Measurements from ENCODE around the gene TRPC1.

Gene TRPC1

DNA sequence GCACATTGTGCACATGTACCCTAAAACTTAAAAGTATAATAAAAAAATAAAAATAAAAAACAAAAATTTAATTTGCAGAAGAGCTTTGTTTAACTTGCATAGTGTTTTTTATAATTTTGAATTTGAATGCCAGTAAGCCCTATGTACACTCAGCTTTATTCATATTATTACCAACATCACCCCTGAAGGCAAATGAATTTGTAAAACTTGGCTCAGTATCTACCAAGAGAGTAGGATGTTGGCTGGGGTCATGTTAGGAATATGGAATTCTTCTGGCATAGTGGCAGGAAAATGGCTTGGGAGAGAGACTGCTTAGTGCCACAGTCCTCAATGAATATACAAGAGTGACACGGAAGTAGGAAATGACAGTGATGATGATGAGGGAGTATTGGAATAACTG is 30.7 kb downstream of the TRPC1 start:
- DNase-seq = no peak

DNA sequence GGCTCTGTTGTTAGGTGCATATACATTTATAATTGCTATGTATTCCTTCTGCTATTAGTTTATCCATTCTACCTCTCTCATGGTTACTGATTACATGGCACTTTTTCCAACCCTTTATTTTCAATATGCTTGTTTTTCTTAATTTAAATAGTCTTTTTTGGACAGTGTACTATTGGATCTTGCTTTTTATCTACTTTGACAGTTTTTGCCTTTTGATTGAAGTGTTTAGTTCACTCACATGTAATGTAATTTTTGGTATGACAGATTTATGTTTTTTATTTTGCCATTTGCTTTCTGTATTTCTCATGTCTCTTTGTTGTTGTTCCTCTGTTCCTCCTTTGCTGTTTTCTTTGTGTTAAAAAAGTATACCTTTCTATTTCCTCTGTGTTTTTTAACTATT is 44.5 kb downstream of the TRPC1 start:
- DNase-seq = no peak

DNA sequence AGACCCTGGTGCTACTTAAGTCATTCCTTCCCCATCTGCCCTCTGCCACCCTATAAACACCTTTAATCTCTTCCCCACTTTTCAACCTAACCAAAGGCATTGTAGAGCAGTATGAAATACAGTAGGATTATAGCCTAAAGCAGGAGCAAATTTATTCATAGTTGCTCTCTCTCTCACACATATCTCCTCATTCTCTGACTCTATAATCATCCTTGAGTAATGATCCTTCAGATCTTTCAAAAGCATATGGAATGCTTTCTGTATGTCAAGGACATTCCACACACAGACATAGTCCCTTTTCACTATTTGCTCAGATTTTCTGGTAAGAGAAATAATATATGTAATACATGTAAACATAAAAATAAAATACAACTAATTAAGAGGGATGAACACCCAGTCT is 54.1 kb downstream of the TRPC1 start:
- no peak for DNase-seq

DNA sequence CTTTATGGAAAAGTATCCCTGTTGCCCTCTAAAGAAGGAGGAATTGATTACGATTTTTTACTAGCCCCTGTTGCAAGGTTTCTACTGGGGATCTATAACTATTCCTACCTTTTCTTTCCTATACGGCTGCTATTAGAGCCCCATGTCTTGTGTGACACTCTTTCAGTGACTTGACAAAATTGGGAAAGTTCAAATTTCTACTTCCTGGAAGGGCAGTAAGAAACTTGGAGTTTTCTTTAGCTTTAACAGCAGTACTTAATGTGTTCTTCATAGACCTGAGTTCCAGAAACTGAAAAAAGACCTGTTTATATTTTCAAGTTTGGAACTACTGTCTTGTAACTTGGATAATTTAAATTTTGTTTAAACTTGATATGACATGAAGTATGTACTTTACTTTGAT is 54.7 kb downstream of the TRPC1 start:
- no peak for DNase-seq

DNA sequence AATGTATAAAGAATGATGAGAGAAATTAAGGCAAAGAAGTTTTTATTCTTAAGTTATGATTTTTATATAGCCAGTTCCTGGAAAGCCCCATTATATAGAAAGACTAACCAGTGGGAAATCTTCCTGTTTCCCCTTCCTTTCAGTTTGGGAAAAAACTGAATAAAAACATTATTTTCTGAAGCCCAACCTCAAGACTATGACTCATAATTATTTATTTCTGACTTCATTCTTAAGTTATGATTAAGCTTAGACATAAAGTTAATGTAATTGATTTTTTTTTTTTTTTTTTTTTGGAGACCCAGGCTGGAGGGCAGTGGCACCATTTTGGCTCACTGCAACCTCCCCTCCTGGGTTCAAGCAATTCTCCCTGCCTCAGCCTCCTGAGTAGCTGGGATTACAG is 55.8 kb downstream of the TRPC1 start:
- DNase-seq = no peak

DNA sequence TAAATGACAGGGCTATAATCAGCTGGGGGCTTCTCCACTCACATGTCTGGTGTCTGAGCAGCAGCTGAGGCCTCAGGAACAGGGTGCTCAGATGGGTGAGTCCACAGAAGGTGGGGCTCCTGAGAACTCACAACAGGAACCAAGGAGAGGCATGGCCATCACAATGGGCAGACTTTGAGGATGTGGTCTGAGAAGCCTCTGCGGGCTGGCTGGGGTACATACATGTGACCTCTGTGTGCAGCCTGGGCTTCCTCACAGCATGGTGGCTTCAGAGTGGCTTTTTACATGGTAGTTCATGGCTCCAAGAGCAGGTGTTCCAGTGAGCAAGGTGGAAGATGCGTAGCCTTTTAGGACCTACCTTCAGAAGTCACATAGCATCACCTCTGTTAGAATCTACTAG is 58.8 kb downstream of the TRPC1 start:
- no peak for DNase-seq

DNA sequence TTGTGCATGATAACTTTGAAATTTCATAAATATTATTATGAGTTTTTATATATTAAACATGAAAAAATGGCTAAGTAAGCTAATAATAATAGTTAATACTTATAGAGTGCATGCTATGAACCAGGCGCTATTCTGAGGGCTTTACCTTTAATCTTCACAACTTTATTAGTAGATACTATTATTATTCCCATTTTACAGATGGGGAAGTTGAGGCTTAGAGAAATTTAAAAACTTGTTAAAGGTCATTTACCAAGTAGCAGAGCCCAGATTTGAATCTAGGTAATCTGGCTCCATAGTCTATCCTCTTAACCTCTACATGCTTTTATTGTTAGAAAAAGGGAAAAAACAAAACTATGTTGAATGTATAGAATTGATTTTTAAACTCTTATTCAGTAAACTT is 60.4 kb downstream of the TRPC1 start:
- no peak for DNase-seq

DNA sequence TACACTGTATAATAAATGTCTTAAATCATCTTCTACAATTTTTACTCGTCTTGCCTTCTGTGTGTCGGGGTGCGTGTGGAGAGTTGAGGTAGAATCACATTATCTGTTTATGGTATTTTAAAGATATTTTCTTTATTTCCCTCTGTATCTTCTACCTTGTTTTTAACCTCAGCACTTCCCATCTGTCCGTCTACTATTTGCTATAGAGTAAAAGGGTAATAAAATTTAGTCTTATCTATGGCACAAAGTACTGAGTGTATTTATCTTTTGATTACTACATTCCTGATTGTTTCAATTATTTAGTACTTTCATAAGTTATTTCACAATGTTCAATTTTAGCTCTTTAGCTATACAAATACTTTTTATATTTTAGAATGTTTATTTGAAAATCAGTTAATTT is 62.2 kb downstream of the TRPC1 start:
- no peak for DNase-seq

DNA sequence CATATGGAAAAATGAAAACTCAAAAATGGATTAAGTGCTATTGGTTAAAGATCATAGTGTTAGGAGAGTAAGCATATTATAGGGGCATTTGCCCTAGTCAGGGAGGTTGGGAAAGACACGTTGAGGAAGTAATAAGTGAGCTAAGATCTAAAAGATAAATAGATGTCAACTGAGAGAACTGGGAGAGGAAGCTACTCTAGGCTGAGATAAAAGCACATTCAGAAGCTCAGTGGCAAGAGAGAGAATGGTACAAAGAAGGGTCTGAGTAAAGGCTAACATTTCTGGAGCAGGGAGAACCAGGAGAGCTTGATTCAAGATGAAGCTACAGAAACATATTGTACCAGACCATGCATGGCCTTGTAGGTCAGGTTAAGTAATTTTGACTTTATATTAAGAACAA is 63.9 kb downstream of the TRPC1 start:
- no peak for DNase-seq

DNA sequence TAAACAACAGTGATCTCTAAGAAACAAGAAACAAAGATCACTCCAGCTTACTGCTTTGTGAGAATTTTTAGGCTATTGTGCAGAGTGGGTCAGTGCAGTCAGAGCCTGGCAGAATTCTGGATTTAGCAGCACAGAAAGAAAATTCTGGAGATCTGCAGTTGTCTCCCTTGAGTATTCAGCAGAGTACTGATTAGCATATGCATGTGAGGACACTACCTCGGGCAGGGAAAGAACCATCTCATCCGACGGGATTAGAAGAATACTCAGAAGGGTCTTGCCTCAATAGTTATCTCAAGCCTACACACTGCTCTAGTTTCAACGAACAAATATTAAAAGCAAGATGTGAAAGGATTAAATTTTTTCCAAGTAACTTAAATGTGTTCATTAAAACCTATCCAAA is 70.7 kb downstream of the TRPC1 start:
- no peak for DNase-seq

DNA sequence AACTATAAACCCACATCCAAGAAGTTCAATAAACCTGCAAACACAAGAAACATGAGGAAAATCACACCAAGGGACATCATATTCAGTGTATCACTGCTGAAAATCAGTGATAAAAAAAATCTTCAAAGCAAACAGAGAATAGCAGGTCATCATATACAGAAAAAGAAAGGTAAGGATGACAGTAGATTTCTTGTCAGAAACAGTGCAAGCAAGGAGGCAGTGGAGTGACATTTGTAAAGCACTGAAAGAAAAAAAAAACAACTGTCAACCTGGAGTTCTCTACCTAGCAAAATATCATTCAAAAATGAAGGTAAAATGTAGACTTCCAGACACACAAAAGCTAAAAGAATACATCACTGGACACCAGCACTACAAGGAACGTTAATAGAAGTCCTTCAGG is 71.5 kb downstream of the TRPC1 start:
- no peak for DNase-seq

DNA sequence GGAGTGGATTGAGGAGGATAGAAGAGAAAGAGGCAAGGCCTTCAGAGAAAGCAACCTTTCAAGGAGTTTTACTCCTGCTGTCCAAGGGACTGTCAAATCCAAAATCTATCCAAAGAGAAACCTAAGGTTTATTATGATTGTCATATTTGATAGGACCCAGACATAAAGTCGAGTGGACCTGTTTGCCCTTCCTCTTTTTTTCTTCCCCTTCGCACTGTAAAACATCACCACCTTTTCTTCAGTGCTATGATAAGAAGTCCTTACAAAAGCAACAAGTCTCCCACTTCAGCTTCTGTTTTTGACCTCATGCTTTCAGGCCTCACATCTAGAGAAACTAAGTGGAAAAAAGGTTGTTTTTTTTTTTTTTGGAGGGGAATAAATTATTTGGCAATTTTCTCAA is 73.0 kb downstream of the TRPC1 start:
- DNase-seq = no peak

DNA sequence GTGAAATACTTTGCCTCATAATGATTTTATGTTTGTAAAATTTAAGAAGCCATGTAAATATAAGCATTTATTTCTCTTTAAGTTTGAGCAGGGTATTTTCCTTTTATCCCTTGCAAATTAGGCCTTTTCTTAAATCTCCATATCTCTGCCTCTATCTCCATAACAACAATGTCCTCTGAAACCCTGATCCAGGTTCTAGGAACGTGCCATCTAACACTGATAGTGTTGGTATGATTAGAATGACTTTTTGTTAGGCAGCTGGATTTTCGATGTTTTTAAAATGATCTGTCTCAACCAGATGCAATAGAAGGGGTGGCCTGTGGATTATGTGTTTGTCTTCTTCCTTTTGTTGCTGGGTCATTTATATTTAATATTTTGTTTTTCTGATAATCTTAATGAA is 77.9 kb downstream of the TRPC1 start:
- DNase-seq = no peak

DNA sequence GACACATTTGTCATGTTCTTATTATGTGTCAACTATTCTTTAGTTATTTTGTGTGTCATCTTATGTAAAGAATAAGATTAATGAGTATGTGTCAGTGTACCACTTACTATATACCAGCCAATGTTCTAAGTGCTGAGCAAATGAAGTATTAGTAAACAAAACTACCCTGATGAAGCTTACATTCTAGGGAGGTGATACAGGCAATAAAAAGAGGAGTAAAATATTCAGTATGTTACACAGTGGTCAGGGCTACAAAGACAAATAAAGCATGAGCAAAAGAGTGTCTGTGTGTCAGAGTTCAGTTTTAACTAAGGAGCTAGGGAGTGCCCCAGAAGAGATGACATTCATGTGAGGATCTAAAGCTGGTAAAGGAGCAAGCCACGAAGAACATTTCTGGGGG is 79.1 kb downstream of the TRPC1 start:
- DNase-seq = no peak

DNA sequence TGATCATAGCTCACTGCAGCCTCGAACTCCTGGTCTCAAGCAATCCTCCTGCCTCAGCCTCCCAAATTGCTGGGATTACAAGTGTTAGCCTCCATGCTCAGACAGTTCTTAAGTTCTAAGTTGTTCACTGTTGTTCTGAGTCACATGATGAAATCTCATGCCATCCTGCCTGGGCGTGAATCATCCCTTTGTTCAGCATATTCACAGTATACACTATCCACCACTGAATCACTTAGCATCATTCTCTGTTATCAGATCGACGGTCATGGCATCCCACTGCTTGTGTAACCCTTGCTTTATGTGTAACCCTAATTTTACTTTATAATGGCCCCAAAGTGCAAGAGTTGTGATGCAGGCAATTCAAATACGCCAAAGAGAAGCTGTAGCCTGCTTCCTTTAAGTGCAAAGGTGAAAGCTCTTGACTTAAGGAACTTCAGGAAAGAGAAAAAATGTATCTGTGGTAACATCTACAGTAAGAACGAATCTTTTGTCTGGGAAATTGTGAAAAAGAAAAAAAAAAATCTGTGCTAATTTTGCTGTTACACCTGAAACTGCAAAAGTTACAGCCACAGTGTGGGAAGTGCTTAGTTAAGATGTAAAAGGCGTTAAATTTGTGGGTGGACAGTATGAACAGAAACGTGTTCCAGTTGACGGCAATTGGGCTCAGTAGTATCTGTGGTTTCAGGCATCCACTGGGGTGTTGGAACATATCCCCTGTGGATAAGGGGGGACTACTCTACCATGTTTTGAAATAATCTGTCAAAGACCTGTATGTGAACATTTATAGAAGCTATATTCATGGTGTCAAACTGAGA is 84.5 kb downstream of the TRPC1 start:
- no peak for DNase-seq

DNA sequence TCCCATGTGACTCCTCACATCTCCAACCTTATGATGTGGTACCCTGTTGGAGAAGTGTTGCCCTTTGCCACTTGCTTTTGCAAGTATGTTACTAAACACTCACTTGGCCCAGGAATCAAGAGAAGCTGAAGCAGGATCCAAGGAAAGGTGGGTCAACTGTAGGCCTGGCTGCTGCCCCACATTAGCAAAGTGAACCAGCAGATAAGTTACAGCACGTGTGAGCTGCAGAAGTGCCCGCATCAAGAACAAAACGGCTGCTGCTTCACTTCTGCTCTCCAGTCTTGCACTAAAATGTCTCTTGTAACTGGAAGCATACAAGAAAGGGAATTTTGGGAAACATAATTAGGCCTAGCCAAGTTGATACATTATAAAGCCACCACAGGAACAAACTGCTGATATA is 85.4 kb downstream of the TRPC1 start:
- DNase-seq = no peak

DNA sequence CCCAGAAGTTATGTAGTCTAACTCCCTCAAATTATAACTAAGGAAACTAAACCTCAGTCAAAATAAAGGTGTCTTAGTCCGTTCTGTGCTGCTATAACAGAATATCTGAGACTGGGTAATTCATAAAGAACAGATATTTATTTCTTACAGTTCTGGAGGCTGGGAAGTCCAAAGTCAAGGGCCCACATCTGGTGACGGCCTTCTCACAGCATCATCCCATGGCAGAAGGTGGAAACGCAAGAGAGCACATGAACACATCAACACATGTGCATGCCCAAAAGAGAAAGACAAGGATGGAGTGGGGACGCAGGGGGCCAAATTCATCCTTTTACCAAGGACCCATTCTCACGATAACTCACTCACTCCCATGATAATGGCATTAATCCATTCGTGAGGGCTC is 92.0 kb downstream of the TRPC1 start:
- no peak for DNase-seq

DNA sequence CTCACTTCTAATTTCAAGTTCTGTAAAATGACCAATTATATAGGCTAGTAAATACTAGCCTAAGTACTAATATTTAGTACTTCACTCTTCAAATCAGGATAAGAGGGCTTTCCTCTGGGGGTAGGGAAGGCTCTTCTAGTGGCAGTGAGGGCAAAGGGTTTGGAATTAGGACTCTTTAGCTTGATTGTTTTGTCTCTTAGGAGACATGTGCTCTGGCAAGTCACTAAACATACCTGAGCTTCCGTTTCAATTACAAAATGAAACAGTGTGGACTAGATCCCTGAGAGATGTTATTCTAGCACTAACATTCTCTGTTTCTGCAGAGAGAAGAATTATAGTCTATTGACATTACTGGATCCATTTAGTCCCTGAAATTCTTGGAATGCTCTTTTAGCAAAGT is 93.5 kb downstream of the TRPC1 start:
- DNase-seq = no peak

DNA sequence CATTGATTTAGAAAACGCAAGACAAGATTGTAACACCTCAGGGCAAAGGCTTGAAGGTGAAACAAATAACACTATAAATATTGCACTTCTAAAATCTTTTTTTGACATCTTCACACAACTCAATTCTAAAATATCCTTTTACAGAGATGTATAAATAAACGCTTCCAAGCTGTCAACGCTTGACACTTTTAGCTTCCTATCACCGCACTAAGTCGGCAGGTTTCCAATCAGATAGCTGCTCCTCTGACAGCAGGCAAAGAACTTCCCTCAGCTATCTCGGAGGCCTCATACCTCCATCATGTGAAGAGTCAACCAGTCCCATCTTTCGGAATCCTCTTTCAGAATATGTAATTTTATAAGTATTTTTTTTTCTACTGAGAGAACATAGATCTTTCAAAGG is 94.1 kb downstream of the TRPC1 start:
- DNase-seq = no peak

DNA sequence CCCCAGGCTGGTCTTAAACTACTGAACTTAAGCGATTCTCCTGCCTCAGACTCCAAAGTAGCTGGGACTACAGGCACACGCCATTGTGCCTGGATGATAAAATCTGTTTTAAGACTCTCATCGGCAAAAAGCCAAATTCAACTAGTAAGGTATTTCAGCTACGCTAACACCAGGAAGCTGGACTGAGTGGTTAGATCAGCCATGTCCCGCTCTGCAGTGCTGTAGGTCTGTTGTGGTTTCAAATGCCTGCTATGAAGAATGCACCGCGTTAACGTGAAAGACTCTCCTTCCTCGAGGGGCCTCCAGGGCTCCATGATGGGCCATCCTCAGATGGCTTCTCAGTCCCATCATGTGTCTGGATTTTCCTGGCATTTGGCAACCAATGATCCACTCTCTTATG is 94.8 kb downstream of the TRPC1 start:
- DNase-seq = no peak

DNA sequence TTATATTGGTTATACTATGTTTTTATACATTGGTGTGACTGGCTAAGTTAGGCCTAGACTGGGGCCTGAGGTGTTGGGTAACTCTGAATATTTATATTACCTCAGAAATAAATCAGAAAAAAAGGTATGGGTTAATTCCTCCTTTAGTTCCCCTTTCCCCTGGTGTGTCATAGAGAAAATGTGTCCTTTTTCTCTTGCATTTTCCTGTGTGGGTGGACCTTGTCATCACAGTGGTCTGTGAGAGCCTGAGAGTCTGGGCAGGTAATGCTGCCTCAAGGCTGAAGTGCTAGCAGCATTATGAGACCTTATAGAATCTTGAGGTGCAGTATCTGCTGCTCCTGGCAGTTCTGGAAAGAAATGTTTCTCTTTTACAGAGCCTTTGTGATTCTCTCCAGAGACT is 95.3 kb downstream of the TRPC1 start:
- DNase-seq = no peak

DNA sequence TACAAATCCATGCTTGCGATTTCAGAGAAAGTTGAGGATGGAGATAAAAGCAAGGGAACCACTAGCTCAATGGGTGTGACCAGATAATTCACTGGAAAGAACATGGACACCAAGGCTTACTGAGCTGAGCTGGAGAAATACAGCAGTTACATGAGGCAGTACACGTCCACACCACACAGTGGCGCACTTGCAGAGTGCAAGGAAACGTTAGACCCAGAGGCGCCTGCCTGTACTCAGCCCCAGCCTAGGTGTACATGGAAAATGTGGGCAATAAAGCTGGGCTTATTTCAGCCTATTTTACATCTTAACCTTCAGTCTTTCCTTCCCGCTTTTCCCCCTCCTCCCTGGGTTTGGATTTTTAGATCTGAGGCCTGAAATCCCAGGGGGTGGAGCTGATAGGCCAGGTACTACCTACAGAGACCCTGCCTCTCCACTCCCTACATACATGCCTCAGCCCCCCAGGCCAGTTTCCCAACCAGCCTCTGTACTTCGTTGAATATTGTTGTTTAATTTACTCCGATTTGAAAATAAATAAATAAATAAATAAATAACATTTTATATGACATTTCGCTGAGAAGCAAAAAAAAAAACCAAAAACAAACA is 105.0 kb downstream of the TRPC1 start:
- peak; percentile 35 for DNase-seq

DNA sequence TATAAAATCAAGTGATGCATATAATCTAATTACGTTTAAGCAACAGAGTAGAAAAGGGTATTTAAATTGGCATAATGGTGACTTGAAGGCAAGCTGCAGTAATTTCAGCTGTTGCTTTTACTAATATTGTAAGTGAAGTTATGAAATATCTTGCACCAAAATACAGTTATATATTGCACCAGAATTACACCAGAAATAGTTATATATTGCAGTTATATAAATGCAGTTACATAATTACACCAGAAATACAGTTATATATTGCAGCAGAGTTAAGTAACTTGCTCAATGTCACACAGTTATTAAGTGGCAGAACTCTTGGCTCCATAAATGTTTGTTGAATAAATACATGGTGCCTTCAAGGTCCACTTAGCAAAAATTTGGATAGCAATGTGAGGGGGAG is 113.7 kb downstream of the TRPC1 start:
- DNase-seq = no peak

DNA sequence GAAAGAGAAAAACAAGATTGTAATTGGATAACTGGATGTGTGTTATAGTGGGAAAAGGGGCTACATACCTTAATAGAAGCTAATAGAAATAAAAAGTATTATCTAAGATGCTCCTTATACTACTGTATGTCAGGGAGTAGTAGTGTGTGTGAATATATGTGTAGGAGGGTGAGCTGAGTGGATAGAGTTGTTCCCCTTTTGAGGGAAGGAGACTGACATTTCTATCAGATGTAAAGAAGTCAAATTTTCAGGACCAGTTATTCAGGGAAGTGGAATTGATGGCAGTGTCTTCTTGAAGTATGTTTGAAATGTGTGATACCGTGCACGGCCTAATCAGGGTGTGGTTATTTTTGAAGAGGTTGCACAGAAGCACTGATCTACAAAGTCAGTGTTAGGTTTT is 116.0 kb downstream of the TRPC1 start:
- no peak for DNase-seq

DNA sequence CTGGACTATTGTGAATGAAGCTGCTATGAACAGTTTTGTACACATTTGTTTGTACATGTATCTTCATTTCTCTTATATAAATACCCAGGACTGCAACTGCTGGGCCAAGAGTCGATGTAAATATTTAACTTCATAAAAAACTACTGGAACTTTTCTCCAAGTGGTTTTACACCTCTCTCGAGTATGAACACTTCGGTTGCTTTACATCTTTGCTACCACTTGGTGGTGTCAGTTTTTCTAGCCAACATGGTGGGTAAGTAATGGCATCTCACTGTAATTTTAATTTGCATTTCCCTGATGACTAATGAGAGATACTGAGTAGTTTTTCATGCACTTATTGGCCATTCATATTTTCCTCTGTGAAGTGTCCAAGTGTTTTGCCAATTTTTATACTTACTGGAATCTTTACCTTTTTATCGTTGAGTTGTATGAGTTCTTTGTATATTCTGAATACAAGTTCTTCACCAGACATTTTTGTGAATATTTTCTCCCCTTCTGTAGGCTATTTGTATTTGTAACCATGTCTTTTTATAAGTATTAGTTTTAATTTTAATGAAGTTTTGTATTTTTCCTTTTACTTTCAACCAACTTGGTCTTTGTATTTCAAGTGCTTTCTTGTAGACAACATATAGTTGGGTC is 120.6 kb downstream of the TRPC1 start:
- DNase-seq = peak; percentile 33

Measured in NCI-H446 treated with DMSO at 0.1 percent for 48 hours (cell line).